22Rv1 (cell line): ENCODE results near the gene MAP4K5.

ENCODE experiments used
- H3K27ac ChIP-seq: fragments of 450-650 bp; 2 replicates; pipeline ENCODE4 v1.5.1; 2017
- ZFX ChIP-seq: fragments of 450-650 bp; IDR thresholded peaks from 2 replicates; pipeline ENCODE4 v1.6.1; 2017; ENCODE audit warnings: antibody characterized with exemption, borderline replicate concordance
- TF ChIP-seq, protein P1 (sequence below): fragments of 450-650 bp; IDR thresholded peaks from 2 replicates; pipeline ENCODE4 v1.5.1; 2017; ENCODE audit warnings: mild to moderate bottlenecking

Gene MAP4K5

DNA sequence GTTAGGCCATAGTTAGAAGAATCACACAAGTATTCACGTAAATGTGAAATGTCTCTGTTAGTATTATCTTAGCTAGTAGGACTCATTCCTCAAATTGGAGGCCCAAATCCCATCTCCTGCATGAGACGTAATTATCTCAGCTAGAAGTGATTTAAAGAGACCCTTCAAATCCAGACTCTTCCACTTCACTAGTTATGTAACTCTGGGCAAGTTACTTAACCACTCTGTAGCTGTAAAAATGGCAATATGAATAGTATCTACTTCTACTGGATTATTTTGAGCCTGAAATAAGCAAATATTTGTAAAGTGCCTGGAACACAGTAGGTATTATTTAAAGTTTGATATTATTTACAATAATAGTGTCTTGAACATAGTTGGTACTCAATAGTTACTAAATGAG, 107.3 kb downstream of the MAP4K5 start:
- no peak overlapping the region for H3K27ac ChIP-seq

DNA sequence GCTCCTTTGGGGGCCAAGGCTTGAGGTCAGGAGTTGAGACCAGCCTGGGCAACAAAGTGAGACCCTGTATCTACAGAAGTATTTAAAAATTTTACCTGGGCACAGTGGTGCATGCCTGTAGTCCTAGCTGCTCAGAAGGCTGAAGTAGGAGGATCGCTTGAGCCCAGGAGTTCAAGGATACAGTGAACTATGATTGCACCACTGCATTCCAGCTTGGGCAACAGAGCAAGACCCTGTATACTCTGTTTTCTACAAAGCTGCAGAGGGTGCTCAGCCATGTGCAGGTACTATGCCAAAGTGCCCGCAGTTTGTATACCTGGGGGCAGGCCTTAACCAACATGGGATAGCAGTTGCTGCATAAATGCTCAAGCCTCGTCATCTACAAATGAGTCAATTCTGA, 108.8 kb downstream of the MAP4K5 start:
- TF ChIP-seq, protein P1, sequence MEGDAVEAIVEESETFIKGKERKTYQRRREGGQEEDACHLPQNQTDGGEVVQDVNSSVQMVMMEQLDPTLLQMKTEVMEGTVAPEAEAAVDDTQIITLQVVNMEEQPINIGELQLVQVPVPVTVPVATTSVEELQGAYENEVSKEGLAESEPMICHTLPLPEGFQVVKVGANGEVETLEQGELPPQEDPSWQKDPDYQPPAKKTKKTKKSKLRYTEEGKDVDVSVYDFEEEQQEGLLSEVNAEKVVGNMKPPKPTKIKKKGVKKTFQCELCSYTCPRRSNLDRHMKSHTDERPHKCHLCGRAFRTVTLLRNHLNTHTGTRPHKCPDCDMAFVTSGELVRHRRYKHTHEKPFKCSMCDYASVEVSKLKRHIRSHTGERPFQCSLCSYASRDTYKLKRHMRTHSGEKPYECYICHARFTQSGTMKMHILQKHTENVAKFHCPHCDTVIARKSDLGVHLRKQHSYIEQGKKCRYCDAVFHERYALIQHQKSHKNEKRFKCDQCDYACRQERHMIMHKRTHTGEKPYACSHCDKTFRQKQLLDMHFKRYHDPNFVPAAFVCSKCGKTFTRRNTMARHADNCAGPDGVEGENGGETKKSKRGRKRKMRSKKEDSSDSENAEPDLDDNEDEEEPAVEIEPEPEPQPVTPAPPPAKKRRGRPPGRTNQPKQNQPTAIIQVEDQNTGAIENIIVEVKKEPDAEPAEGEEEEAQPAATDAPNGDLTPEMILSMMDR, result no peak
- no peak for TF ChIP-seq ZFX
- no peak overlapping the region for H3K27ac ChIP-seq

More for the DNA sequence above, 107.3 kb downstream of the MAP4K5 start:
- TF ChIP-seq ZFX, result no peak
- TF ChIP-seq, protein P1, result no peak

DNA sequence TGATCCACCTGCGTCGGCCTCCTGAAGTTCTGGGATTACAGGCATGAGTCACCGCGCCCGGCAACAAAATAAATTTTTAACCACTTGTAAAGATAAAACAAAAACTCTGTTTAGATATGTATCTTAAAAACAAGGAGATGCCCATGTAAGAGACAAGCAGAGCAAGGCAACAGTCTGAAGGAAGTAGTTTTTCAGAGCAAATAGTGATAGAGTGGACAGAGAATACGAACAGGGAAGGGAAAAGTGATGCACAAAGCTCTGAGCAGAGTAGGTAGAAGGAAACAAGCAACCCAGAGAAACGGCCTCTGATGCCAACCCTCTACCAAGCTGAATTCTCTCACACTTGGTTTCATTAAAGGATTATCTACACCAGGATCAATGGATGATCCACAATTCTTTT, 110.9 kb downstream of the MAP4K5 start:
- H3K27ac ChIP-seq, result no peak overlapping the region
- TF ChIP-seq, protein P1, result no peak
- no peak for TF ChIP-seq ZFX

DNA sequence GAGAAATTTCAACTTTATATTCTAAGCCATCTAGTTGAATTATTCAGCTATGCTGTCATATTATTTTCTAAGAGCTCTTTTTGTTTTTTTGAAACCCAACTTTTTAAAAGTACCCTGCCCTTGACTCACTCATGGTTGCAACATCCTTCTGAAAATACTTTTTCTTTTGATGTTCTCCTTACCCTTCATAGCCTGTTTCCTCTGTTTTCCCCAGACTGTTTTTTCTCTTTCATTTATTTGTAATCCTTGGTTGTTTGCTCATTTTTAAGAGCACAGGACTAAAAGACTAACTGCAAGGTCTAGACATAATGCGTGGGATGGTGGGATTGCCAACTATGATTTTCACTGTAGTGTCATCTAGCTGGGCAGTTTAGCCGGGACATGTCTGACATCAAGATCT, 114.5 kb downstream of the MAP4K5 start:
- TF ChIP-seq, protein P1, result no peak
- H3K27ac ChIP-seq, result no peak overlapping the region

DNA sequence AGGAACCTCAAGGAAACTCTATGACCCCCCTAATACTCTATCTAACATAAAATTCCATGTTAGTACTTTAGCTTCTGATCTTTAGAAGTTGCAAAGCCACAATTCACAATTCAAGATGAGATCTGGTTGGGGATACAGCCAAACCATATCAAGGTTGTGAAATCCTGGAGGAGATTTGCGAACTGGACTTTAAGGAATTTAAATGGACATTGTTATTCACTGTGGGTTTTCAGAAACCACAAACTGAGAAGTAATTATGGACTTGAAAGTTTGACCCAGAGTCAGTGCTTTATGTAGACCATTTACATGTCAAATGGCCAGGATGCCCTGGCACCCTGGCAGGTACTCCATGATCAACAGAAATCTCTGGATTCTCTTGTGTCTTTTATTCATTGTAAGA, 121.4 kb downstream of the MAP4K5 start:
- TF ChIP-seq ZFX, result no peak
- TF ChIP-seq, protein P1, result no peak
- H3K27ac ChIP-seq, result no peak overlapping the region

DNA sequence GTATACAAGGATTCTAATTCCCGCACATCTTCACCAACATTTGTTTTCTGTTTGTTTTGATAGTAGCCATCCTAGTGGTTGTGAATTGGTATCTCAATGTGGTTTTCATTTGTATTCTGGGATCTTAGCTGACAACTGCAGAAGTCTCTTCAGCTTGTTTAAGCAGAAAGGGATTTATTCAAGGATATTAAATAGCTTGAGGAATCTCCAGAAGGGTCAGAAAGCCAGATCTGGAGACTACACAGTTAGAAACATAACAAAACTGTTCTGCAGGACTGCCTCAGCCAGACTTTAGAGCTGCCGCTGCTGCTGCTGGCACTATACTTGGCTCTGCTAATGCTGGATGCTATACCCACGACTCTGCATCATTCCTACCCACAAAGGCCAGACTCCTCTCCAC, 122.3 kb downstream of the MAP4K5 start:
- TF ChIP-seq, protein P1, result no peak
- TF ChIP-seq ZFX, result no peak

DNA sequence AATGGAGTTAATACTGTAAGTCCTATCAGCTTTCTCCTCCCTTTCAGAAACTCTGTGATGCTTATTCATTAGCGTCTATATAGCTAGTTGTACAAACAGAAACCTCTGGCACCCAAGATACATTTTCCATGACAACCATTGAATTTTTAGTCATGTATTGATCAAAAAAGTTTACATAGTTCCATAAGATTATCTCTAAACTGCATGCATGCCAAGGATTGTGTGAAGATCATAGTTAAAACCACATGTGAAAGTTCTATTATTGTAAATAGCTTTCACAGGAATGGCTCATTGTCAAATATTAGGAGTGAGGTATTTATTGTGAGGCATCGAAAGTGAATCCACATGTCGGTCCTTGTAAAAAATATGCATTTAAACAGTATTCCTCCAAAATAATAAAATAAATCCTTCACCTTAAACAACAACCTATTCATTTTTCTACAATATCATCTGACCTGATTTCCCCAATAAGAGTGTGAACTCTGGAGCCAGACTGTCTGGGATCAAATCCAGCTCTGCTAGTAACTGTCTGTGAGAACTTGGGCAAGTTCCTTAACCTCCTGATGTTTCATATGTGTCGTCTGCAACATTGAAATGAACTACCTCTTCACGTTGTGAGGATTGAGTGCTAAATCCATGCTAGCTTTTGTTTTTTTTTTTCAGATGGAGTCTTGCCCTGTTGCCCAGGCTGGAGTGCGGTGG, 125.1 kb downstream of the MAP4K5 start:
- H3K27ac ChIP-seq, result no peak overlapping the region
- TF ChIP-seq ZFX, result no peak
- TF ChIP-seq, protein P1, result no peak

More for the DNA sequence above, 122.3 kb downstream of the MAP4K5 start:
- H3K27ac ChIP-seq, result no peak overlapping the region
